HPDE6-E6E7 (cell line): ENCODE measurements around the gene SIPA1L3.

ENCODE experiments used
- DNase-seq: peaks from one replicate; pipeline ENCODE4 v3.0.0; 2011; ENCODE audit warnings: missing footprints; ENCODE audit errors: extremely low spot score

The SIPA1L3 gene

DNA sequence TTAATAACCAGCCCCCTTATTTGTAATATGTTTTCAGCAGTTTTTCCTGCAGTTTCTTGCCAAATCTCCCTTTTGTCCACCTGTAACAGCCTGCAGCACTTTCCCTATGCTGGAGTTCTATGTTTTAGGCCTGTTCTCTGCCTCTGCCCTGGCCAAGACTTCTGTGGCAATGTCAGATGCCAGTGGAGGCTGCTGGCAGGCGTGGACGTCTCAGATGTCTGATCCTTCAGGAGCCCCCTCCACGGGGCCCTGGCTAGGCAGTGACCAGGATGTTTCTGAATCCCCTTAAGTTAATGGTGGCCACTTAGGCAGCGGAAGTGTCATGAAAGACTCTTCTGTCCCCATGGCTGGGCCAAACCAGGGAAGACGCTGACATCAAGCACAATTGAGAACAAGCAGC, 40.8 kb downstream of the SIPA1L3 start:
- no peak for DNase-seq

DNA sequence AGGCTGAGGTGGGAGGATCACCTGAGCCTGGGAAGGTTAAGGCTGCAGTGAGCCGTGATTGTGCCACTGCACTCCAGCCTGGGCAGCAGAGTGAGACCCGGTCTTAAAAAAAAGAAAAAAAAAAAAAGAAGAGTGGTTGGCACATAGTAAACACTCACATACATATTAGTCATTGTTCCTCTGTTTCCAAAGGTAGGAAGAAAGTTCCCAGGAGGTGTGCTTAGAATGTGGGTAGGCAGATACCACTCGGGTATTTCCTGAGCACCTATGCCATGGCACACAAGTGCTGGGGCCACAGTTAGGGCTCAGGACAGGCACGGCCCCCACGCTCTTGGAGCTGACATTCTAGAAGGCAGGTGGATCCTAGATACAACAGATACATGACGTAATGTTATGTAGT, 41.4 kb downstream of the SIPA1L3 start:
- DNase-seq = no peak

DNA sequence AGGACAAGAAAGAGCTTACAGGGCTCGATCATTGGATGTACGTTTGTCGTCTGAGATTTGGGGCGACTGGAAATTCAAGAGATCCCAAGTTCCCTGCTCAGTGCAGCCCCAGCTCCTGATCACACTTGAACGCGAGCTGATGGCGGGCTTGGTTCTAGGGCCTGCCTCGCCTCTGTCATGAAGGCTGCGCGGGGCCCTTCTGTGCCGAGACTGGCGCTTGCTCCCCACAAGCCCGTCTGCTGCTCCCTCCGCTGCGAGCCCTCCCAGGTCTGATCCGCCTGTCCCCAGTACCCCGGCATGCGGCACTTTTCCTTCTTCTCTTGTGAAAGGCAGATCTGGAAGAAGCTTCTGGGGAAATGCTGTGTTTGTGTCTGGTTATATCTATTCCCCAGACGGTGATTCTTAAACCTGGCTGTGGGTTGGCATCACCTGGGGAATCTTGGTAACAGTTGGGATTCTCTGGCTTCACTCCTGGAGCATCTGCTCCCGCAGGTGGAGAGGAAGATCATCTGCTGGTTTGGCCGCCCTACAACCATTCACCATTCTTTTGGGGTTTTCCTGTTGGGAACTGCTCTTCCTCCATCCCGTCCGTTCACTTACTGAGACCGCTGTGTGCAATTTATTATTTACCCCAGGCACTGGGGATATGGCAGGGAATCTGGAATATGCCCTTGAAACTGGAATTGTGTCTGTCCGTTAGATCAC, 43.6 kb downstream of the SIPA1L3 start:
- DNase-seq = no peak

DNA sequence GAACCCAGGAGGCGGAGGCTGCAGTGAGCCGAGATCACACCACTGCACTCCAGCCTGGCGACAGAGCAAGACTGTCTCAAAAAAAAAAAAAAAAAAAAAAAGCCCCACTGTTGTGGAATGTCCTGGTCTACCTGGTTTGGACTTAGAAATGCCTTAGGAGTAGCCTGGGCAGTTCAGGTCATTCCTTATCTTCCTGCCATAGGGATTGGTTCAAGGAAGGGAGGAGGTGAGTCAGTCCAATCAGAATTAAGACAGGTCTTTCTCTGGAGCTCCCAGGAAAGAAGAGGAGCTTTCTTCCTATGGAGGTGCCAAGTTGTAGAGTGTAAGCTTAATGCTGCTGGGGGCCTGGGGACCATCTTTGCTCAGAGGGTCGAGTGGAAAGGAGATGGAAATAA, 44.8 kb downstream of the SIPA1L3 start:
- no peak for DNase-seq

DNA sequence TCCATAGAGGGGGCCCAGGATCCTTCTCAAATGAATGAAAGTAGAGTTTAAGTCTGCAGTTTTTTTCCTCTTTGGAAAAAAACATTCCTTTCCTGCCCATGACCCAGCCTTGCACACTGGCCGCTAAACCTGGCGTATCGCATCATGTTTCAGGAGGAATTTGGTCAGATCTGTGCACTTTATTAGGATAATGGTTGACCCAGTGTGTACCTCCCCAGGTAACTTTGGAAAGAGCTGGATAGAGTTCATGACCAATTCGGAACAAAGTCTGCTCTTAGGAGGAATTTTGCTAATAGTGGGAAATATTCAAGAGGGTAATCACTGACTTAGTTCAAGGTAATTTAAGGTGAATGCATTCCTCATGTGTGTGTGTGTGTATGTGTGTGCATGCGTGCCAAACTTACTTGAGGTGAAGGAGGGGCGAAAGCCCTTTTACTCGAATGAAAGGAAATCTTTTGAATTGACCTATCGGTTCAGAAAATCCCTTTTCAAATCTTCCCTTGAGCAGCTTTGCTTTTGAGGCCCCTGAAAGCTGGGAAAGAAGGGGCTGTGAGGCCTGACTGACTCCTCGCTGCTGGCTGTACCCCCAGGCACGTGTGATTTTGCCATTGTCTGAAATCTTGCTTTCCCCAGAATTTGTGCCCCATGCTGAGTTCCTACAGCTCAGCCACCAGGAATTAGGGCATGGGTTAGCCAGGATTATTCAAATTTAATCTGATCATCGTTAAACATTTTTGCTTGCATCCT, 46.3 kb downstream of the SIPA1L3 start:
- DNase-seq = no peak

DNA sequence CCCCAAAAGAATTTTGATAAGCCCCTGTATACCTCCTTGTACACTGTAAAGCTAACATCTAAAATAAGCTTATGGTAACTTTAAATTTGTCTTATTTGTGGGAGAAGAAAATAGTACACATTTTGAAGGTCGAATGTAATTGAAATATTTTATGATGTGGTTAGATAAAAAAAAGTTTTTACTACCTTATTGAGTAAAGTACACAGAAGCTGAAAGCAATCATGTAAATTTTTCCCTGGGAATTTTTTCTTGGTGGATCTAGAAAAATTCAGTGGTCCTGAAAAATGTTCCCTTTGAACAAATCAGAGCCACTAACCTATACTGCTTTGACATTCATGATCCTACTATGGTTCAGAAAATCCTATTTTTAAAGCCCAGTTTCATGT, 46.9 kb downstream of the SIPA1L3 start:
- no peak for DNase-seq

DNA sequence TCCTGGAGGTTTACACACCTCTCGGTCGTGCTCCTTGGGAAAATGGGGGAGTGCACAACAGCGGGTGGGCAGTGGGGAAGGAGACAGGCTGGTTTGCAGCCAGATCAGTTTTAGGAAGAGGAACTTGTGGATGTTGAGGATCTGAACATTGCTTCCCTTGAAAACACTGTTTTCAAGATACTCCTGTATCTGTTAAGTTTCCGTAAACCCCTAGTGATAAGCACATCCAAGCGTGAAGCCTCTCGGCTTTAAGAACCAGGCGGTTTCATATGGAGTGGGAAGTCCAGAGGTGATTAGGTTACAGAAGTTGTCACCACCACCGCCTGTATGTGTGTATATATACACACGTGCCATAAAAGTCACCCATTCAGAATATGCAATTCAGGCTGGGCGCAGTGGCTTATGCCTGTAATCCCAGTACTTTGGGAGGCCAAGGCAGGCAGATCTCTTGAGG, 47.4 kb downstream of the SIPA1L3 start:
- no peak for DNase-seq

DNA sequence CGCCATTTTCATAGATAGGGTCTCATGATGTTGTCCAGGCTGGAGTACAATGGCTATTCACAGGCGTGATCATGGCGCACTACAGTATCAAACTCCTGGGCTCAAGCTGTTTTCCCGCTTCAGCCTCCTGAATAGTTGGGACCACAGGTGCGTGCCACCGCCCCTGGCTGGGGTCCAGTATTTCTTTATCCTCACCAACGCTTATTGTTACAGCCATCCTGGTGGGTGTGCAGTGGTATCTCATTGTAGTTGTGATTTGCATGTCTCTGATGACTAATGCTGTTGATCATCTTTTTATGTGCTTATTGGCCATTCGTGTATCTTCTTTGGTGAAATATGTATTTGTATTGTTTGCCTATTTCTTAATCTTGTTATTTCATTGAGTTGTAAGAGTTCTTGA, 49.0 kb downstream of the SIPA1L3 start:
- DNase-seq = no peak

DNA sequence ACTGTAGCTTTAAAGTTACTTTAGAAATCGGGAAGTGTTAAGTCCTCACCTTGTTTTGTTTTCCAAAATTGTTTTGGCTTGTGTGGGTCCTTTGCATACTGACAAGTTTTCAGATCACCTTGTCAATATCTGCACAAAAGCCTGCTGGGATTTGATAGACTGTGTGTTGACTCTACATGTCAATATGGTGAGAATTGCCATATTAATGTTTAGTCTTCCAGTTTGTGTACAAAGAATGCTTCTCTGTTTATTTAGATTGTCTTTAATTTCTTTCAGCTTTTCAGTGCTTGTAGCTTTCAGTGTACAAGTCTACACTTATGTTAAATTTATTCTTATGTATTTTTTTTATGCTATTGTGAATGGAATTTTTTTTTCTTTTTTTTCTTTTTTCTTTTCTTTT, 50.2 kb downstream of the SIPA1L3 start:
- DNase-seq = no peak

DNA sequence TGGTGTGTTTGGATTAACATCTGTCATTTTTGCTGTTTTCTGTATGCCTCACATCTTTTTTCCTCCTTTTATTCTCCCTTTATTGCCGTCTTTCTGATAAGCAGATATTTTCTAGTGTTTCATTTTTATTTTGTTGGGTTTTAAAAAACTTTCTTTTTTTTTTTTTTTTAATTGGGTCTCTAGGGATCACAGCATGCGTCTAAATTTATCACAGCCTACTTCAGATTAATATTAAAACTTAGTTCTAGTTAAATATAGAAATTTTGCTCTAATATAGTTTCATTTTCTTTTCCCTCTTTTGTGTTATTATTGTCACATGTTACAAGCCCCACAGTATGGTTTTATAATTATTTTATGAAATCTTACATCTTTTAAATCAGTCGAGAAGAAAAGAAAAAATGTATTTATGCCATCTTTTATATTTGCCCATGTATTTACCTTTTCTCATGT, 52.7 kb downstream of the SIPA1L3 start:
- no peak for DNase-seq

DNA sequence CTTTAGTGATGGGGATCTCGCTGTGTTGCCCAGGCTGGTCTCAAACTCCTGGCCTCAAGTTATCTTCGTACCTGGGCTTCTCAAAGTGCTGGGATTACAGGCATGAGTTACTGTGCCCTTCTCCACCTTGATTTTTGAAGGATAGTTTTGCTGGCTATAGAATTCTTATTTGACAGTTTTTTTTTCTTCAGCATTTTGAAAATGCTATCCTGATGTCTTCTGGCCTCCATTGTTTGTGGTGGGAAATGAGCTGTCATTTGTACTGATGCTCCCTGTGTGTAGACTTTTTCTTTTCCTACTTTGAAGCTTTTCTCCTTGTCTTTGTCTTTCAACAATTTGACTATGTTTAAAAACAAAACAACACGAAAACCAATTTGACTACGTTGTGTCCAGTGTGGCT, 54.2 kb downstream of the SIPA1L3 start:
- no peak for DNase-seq

DNA sequence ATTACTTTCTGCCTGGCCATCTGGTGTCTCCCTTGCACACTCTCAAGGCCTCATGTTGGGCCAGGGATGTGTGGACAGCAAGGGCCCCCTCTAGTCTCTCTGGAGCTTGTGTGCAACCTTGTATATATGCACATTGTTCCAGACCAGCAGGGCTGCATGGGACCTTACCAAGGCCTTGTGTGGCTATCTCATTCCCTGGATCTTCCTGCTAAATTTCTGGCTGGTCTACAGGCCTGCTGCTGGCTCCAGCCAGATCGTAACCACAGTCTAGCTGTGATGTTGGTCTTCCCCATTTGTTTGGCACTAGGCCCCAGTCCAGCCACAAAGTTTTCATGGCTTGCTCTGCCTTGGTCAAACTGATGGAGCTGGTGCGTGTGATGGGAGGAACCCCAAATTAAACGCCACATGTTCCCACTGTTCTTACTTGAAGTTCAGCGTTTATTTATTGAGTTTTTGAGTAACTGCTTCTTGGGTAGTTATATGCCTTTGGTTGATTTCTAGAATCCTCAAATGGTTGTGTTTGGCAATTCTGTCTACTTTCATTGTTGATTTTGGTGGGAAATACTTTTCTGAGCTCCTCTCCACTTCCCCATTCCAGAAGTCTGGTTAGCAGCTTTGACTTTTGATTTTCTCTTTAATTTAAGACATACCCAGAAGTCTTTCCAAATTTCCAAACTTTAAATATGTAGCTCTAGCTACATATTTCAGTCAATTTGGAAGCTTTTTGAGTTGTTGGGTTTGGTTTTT, 56.4 kb downstream of the SIPA1L3 start:
- no peak for DNase-seq

DNA sequence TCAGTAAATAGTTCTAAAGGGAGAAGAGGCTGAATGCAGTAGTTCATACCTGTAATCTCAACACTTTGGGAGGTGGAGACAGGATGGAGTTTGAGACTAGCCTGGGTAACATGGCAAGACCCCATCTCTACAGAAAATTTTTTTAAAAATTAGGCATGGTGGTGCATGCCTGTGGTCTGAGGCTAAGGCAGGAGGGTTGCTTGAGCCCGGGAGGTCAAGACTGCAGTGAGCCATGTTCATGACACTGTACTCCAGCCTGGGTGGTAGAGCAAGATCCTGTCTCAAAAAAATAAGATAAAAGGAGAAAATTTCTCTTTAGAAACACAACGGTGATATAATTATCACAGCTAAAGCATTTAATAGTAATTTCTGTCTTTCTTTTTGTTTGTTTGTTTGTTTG, 57.1 kb downstream of the SIPA1L3 start:
- no peak for DNase-seq

DNA sequence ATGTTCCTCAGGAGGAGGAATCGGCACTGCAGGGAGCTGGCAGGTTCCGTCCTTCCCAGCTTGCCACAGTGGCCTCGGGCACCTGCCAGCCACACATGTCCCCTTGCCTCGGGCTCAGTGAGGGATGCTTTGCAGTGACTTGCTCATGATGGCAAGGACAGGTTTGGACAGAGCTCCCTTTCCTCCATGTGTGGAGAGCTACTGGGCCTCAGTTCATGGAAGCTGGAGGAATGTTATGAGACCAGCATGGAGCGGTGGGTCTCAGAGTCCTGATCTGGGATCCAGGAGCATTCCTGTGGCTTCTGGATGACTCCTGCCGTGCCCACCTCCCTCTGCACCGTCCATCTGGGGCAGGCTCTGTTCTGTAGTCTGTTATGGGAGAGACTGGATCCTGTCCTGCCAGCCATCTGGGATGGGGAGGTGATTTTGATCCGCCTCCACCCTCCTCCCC, 59.2 kb downstream of the SIPA1L3 start:
- DNase-seq = no peak

DNA sequence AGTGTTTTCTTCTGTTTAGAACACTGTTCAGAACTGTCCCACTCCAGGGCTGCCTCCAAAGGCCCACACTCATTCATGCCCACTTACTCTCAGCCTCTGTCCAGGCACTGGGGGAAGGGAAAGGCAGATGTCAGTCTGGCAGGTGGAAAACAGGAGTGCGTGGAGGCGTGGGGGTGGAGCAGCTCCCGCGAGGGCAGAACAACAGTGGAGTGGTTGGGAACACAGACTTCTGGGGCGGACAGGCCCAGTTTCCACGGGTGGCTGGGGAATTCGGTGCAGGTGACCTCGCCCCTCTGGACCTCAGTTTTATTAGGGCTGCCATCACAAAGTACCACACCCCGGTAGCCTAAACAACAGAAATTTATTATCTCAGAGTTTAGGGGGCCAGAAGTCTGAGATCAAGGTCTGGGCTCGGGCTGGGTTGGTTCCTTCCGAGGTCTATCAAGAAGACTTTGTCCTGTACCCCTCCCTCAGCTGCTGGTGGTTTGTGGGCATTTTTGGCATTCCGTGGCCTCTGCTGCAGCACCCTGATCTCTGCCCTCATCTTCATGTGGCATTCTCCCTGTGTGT, 59.7 kb downstream of the SIPA1L3 start:
- no peak for DNase-seq

DNA sequence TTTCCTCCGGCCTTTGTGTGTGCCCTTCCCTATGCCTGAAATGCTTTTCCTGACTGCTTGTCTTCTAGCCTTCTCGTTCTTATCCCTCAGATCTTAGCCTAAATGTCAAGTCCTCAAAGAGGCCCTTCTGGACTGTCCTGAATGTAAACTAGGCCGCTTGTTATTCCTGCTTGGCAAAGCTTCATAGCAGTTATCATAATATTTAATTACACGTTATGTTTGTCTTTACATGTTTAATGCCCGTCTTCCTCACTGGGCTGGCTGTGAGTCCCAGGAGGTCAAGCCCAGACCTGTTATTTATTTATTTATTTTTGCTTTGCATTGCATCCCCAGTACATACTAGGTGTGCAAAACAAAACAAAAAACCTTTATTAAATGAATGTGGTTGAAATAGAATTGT, 62.7 kb downstream of the SIPA1L3 start:
- no peak for DNase-seq

DNA sequence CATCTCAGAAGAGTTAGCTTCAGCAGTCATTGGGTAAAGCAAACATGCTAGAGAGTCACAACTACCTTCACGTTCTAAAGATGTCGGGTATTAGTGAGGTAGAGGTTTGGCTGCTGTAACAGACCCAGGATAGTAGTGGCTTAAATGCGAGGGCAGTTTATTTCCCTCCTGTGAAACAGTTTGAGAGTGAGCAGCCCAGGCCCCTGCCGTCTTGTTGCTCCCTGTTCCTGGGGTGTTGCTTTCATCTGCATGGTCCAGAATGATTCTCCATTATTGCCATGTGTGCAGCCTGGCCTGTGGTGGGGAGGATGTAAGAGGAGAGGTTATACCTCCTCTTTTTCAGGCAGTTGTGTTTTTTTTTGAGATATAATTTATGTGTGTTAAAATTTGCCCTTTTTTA, 63.7 kb downstream of the SIPA1L3 start:
- DNase-seq = no peak

DNA sequence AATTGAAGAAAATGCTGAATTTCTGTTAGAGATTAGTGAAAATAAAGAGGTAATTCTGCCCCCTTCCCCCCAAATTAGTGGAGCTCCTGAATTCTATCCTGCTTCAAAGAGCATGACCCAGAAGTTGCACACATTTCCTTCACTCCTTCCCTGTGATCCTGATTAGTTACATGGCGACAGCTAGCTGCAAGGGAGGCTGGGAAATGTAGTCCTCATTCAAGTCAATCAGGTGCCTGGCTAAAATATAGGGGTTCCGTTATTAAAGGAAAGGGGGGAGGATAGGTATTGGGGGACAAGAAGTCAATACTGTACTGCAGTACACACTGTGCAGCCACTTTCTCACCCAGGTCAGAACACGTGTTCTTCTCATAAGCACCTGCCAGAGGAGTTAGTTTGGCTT, 65.8 kb downstream of the SIPA1L3 start:
- no peak for DNase-seq

DNA sequence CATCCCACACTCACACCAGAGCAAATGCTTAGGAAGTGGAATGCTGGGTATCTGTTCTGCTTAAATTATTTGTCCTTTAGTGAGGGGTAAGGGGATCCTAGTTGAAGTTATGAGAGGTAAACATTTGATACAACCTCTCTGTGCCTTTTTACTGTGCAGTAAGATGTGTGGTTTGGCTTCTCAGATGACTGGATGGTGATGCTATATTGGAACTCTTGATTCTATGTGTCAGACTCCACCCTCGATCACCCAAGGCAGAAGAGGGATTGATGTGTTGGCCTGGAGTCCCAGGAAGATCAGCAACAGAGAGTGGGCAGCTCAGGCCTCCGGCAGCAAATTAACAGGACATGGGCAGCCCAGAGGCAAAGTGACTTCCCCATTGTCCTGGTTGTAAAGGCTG, 66.7 kb downstream of the SIPA1L3 start:
- no peak for DNase-seq

DNA sequence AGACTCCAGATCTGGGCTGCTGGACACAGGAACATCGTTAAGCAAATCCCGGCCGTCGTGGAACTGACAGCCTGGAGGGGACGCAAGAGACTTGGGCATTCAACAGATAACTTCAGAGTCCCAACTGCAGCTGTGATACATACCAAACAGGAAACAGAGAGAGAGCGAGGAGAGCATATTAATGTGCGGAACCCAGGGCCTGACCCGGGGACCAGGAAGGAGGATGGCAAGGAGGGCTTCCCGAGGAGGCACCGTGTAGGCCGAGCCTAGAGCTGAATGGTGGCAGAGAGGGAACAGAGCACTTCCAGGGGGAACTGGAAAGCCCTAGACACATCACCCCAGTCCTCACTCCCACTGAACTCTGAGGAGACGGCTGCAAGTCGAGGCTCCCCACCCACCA, 68.1 kb downstream of the SIPA1L3 start:
- no peak for DNase-seq

DNA sequence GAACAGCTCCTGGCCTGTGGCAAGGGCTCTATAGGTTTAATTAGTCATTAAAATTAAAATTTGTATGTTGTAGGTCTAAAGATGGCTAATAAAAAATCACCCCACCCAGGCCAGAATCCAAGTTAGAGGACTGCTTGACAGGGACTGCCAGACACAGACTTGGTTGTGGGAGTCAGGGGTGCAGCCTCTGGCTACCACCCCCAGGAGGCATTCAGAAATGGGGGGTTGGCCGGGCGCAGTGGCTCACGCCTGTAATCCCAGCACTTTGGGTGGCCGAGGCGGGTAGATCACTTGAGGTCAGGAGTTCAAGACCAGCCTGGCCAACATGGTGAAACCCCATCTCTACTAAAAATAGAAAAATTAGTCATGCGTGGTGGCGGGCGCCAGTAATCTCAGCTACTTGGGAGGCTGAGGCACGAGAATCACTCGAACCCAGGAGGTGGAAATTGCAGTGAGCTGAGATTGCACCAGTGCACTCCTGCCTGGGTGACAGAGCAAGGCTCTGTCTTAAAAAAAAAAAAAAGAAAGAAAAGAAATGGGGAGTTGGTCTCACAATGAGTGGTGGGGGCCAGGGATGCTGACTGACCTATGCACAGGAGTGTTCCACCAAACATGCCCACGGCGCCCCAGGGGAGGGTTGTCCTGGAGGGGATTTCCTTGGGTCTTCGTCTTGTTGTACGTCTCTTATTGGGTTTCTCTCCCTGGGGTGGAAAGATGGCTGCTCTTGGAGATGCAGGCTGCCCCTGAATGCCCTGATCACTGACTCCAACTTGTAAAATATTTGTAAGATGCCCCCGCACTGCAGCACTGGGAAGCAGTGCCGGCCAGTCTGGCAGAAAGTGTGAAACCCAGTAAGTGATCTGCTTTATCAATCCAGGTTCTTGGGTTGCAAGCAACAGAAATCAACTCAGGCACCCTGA, 68.8 kb downstream of the SIPA1L3 start:
- DNase-seq = no peak
